Upper lobe of left lung (tissue), 4 donors: ENCODE measurements around the gene MCL1.

Experiments
- CTCF ChIP-seq, 6 experiments: fragments of 450-650 bp in 4 of 6; fragments of 200-600 bp in 2 of 6; sonication (generic) in 2 of 6; IDR thresholded peaks; one replicate each; pipeline ENCODE4 v1.5.1; 2016 to 2019; ENCODE audit warnings: antibody characterized with exemption in 6 of 6
- EP300 ChIP-seq, 4 donors: sonication (generic); formaldehyde crosslinking; IDR thresholded peaks; one replicate each; pipeline ENCODE4 v1.5.1; 2017; ENCODE audit warnings: antibody characterized with exemption in 4 of 4, control low read depth in 2 of 4
- POLR2A ChIP-seq, 4 donors: fragments of 450-650 bp; IDR thresholded peaks; one replicate each; pipeline ENCODE4 v1.5.1; 2016 to 2017; ENCODE audit warnings: antibody characterized with exemption in 4 of 4, mild to moderate bottlenecking in 2 of 4

- TF ChIP-seq CTCF (IDR thresholded peaks at IDR 0.05), result no peak
- no peak for TF ChIP-seq EP300 (IDR thresholded peaks at IDR 0.05)
- no peak for TF ChIP-seq POLR2A (IDR thresholded peaks at IDR 0.05)
Measured at GRCh38 chr1:150528196-150528595, 51.2 kb downstream of the MCL1 start.
